Glutamatergic neuron (in vitro differentiated cells): Measurements from ENCODE around the gene NTRK3. TPM values are rescaled to one million over a fixed set of nuclear protein-coding genes. Genes with fewer than 3 reads are reported as not detected.

Source experiments
- DNase-seq: peaks from one replicate; pipeline ENCODE4 v3.0.0; 2022
- H3K27ac Mint-ChIP-seq: one replicate; pipeline ENCODE4 v1.8.0; 2020; ENCODE audit warnings: mild to moderate bottlenecking, mixed read lengths, inconsistent platforms; ENCODE audit not compliant: unreplicated experiment
- H3K27me3 Mint-ChIP-seq: one replicate; pipeline ENCODE4 v1.8.0; 2020; ENCODE audit warnings: mild to moderate bottlenecking, moderate library complexity, mixed read lengths, inconsistent platforms; ENCODE audit not compliant: unreplicated experiment
- H3K36me3 Mint-ChIP-seq: one replicate; pipeline ENCODE4 v1.8.0; 2020; ENCODE audit warnings: mild to moderate bottlenecking, mixed read lengths, inconsistent platforms; ENCODE audit not compliant: unreplicated experiment
- H3K4me1 Mint-ChIP-seq: one replicate; pipeline ENCODE4 v1.8.0; 2020; ENCODE audit warnings: mild to moderate bottlenecking, low read depth, mixed read lengths, inconsistent platforms; ENCODE audit not compliant: unreplicated experiment
- H3K4me3 Mint-ChIP-seq: one replicate; pipeline ENCODE4 v1.8.0; 2020; ENCODE audit warnings: mild to moderate bottlenecking, mixed read lengths, inconsistent platforms; ENCODE audit not compliant: unreplicated experiment
- H3K9me3 Mint-ChIP-seq: one replicate; pipeline ENCODE4 v1.8.0; 2020; ENCODE audit warnings: mild to moderate bottlenecking, moderate library complexity, mixed read lengths, inconsistent platforms; ENCODE audit not compliant: unreplicated experiment
- total RNA-seq: library from RNA; stranded (reverse); fragmentation: NEBNext Ultra II Directional; extraction: Animal tissue kit (Norgen Biotek cat#: 25700); gene quantifications from one replicate; pipeline ENCODE4 v1.2.1, GENCODE V29; 2021; ENCODE audit not compliant: unreplicated experiment
- TF ChIP-seq, protein P1 (sequence below): fragments of 200-600 bp; sonication (generic); IDR thresholded peaks from one replicate; pipeline ENCODE4 v1.5.0; 2021; ENCODE audit not compliant: partially characterized antibody, unreplicated experiment

The NTRK3 gene
- total RNA-seq, 1 donor from 2014 or later = 9.5 TPM

DNA sequence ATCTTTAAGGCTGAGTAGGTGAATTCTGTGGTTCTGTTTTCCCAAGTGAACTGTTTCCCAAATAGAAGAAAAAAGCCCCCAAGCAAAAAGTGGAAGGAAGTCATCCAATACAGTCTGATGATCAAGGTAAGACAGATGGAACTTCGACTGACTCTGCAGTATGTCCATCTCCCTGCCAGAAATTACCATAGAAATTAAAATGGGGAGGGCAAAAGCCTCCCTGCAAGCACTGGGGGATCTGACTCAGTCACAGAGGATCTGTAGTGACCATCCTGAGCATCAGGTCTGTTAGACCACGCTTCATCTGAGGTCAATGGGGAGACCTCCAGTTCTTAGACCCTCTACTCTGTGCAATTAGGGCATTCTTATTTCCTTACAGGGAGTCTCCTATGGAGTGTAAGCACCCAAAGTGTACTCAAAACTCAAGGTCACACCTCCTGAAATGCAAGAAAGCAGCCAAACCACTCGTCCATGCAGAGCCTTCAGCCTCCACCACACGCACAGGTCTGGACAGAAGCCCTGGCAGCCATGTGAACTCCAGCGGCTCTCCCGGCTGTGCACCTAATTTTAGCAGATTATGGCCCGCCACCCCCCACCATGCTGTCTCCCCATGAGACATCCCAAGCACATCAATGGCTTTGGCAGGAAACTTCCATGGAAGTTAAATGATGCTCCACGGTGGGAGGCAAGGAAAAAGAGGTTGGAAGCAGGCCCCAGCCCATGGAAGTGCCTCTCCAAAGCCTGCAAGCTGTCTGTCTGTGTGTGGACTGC is 348.7 kb downstream of the NTRK3 start:
- Mint-ChIP-seq H3K9me3 (no peaks in the 10 kb centered on the region), H3K27ac (no peak overlapping the region), H3K27me3 (peaks cover 4% of the 10 kb centered on the region), H3K4me3 (no peak overlapping the region), H3K4me1 (no peaks in the 10 kb centered on the region), H3K36me3 (no peaks in the 10 kb centered on the region)
- TF ChIP-seq, protein P1, sequence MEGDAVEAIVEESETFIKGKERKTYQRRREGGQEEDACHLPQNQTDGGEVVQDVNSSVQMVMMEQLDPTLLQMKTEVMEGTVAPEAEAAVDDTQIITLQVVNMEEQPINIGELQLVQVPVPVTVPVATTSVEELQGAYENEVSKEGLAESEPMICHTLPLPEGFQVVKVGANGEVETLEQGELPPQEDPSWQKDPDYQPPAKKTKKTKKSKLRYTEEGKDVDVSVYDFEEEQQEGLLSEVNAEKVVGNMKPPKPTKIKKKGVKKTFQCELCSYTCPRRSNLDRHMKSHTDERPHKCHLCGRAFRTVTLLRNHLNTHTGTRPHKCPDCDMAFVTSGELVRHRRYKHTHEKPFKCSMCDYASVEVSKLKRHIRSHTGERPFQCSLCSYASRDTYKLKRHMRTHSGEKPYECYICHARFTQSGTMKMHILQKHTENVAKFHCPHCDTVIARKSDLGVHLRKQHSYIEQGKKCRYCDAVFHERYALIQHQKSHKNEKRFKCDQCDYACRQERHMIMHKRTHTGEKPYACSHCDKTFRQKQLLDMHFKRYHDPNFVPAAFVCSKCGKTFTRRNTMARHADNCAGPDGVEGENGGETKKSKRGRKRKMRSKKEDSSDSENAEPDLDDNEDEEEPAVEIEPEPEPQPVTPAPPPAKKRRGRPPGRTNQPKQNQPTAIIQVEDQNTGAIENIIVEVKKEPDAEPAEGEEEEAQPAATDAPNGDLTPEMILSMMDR = no peak
- DNase-seq = no peak

DNA sequence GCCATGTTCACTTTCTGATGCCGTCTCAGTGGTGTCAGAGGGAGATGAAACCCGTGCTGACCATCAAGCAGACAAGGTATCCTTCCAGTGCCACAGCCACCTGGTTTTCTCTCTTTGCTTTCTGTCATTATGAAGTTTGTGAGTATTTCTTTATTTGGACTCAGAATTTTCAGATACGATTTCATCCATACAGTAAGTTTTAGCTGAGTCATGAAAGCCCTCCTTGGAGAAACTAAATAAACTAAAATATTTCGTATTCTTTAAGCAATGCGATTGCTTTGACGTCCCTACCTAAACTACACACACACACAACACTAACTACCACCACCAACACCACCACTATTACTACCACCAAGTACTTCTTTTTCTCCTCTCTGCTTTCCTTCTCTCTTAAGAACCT is 350.1 kb downstream of the NTRK3 start:
- TF ChIP-seq, protein P1 = no peak
- DNase-seq = no peak
- Mint-ChIP-seq H3K27me3 (peaks cover 4% of the 10 kb centered on the region), H3K9me3 (no peaks in the 10 kb centered on the region), H3K4me1 (no peaks in the 10 kb centered on the region), H3K36me3 (no peaks in the 10 kb centered on the region), H3K27ac (no peak overlapping the region), H3K4me3 (no peak overlapping the region)

DNA sequence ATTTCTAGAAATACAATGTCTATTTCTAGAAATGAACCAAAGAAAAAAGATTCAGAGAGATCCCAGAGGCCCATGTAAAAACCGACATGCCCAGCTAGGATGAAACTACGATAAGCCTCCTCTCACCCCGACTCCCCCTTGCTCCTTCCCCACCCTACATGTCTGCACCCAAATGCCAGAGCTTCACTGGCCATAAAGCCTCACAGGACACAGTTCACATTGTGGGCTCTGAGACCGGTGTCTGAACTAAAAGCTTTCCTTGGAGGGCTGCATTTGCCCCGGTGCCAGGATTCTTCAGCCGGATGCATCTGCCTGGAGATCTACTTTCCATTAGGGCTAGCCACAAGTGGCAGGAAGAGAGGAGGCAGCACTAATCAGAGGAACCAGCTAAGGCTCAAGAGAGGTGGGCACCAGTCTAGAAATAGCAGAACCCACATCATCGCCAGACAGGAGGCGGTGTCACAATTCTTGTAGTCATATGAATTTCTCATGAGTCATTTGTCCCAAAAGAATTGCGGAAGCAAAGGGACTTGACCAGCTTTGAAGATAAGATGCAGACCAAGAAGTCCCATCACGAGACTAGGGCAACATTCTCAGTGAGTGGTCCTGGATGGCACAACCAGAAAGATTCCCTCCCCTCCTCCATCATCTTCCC is 353.6 kb downstream of the NTRK3 start:
- no peak for DNase-seq
- Mint-ChIP-seq H3K4me3 (no peak overlapping the region), H3K27ac (no peak overlapping the region), H3K9me3 (no peaks in the 10 kb centered on the region), H3K27me3 (peaks cover 2% of the 10 kb centered on the region), H3K36me3 (no peaks in the 10 kb centered on the region), H3K4me1 (no peaks in the 10 kb centered on the region)
- TF ChIP-seq, protein P1 = no peak

DNA sequence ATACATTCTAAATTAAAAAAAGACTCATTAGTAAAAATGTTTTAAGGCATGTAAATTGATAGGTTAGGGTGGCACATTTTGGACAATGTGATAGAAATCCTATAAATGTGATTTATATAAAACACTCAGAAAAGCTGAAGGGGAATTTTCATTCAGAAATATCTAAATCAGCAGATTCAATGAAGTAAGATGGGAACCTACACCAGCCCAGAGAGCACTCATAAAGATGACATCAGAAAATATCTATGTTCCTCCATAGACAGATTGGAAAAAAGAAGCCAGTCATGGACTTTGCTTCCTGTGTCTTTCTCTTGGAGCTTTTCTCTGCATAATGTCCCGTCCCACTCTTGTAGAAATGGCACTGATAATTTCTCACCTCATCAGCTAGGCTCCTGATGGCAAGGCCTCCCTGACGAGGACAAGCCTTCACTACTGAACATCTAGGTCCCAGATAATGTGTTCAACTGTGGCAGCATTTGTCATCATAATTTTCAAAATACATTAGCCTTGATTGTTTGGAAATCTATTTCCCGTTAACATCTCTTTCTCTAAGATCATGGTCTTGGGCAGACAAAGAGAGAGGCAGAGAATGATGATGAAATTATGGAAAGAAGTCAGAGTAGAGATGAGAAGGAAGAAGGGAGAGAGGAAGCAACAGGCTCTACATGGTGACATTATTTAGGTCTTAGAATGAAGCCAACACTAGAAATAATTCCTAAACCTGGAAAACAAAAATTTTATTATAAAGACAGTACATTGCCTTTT is 354.4 kb downstream of the NTRK3 start:
- no peaks in the 10 kb centered on the region for H3K36me3 Mint-ChIP-seq
- no peak overlapping the region for H3K4me3 Mint-ChIP-seq
- peaks cover 2% of the 10 kb centered on the region for H3K27me3 Mint-ChIP-seq
- TF ChIP-seq, protein P1 = no peak
- H3K27ac Mint-ChIP-seq = no peak overlapping the region
- H3K9me3 Mint-ChIP-seq = no peaks in the 10 kb centered on the region
- DNase-seq = no peak
- H3K4me1 Mint-ChIP-seq = no peaks in the 10 kb centered on the region

DNA sequence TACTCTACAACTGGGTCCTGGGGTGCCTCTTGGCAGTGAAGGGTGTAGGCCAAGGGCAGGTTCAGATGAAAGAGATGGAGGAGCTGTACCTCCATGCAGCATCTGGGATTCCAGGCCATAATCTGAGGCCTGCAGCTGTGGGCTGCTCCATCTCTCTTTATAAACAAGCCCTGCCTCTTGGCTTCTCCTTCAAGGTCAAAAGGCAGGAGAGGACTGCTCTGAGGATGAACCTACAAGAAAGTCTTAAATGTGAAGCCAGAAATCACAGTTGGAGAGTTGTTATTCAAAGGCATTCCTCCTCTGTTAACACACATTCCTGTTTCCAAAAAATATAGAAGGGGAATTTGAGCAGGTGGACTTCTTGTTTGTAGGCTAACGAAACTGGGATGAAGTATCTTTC is 355.5 kb downstream of the NTRK3 start:
- DNase-seq = no peak
- no peaks in the 10 kb centered on the region for H3K36me3 Mint-ChIP-seq
- TF ChIP-seq, protein P1 = no peak

More for the DNA sequence above, 355.5 kb downstream of the NTRK3 start:
- Mint-ChIP-seq H3K4me3 (no peak overlapping the region), H3K4me1 (no peaks in the 10 kb centered on the region), H3K27me3 (peaks cover 2% of the 10 kb centered on the region), H3K9me3 (no peaks in the 10 kb centered on the region), H3K27ac (no peak overlapping the region)
